Smooth muscle cell (in vitro differentiated cells): ENCODE data around the gene IL3RA. TPM values are rescaled to one million over a fixed set of nuclear protein-coding genes. Genes with fewer than 3 reads are reported as not detected.

Source experiments
- DNase-seq: peaks from one replicate; lab custom pipeline; 2025; ENCODE audit not compliant: unreplicated experiment; lab: John Stamatoyannopoulos, UW
- H2AFZ ChIP-seq: fragments of 200-600 bp; sonication (generic); 2 replicates; pipeline ENCODE4 v1.6.0; 2016; ENCODE audit warnings: antibody characterized with exemption, low read depth, mild to moderate bottlenecking
- H3F3A ChIP-seq: fragments of 200-600 bp; sonication (generic); 2 replicates; pipeline ENCODE4 v1.6.0; 2017; ENCODE audit warnings: antibody characterized with exemption, low read depth
- H3K27ac ChIP-seq: fragments of 200-600 bp; sonication (generic); 2 replicates; pipeline ENCODE4 v1.5.1; 2016; ENCODE audit warnings: low read depth, mild to moderate bottlenecking
- H3K27me3 ChIP-seq: fragments of 200-600 bp; sonication (generic); 2 replicates; pipeline ENCODE4 v1.6.1; 2016; ENCODE audit warnings: low read depth, mild to moderate bottlenecking
- H3K36me3 ChIP-seq: fragments of 200-600 bp; sonication (generic); 2 replicates; pipeline ENCODE4 v1.5.1; 2016; ENCODE audit warnings: low read depth
- H3K4me1 ChIP-seq: fragments of 200-600 bp; sonication (generic); 2 replicates; pipeline ENCODE4 v1.5.1; 2016; ENCODE audit warnings: low read depth
- H3K4me2 ChIP-seq: fragments of 200-600 bp; sonication (generic); 2 replicates; pipeline ENCODE4 v1.6.0; 2016; ENCODE audit warnings: mild to moderate bottlenecking
- H3K4me3 ChIP-seq: fragments of 200-600 bp; sonication (generic); 2 replicates; pipeline ENCODE4 v1.5.1; 2016; ENCODE audit warnings: mild to moderate bottlenecking
- H3K79me2 ChIP-seq: fragments of 200-600 bp; sonication (generic); 2 replicates; pipeline ENCODE4 v1.6.0; 2016; ENCODE audit warnings: low read depth, mild to moderate bottlenecking
- H3K9ac ChIP-seq: fragments of 200-600 bp; sonication (generic); 2 replicates; pipeline ENCODE4 v1.6.0; 2016; ENCODE audit warnings: low read depth
- H3K9me3 ChIP-seq: fragments of 200-600 bp; sonication (generic); replicated peaks from 2 replicates; pipeline ENCODE4 v1.5.1; 2016; ENCODE audit warnings: low read depth
- H4K20me1 ChIP-seq: fragments of 200-600 bp; sonication (generic); 2 replicates; pipeline ENCODE4 v1.6.0; 2016; ENCODE audit warnings: low read depth
- CTCF ChIP-seq: fragments of 200-600 bp; sonication (generic); IDR thresholded peaks from 2 replicates; pipeline ENCODE4 v1.5.1; 2017; ENCODE audit warnings: borderline replicate concordance, mild to moderate bottlenecking, antibody characterized with exemption; ENCODE audit not compliant: insufficient read depth, poor library complexity, severe bottlenecking
- WGBS: methylation state at CpG from one replicate; pipeline ENCODE4 v1.1.7; 2016; ENCODE audit warnings: low lambda C conversion rate; 5-methylcytosine and 5-hydroxymethylcytosine counted together
- microRNA counts: library from miRNA; unstranded; fragments of <30 nt; microRNA quantifications from one replicate; lab custom pipeline; 2016
- microRNA-seq: library from miRNA; unstranded; fragments of <30 nt; microRNA quantifications from one replicate; pipeline ENCODE4, GENCODE V29; 2016; ENCODE audit warnings: borderline number of aligned reads
- polyA plus RNA-seq: library from polyadenylated mRNA; unstranded; fragments of >200 nt; fragmentation: Nextera tagmentation; extraction: Ambion mirVana; gene quantifications from 2 replicates; pipeline ENCODE4 v1.2.1, GENCODE V29; 2016
- small RNA-seq: library from RNA; depleted of rRNA; stranded (forward); fragments of <200 nt; gene quantifications from one replicate; pipeline ENCODE3, GENCODE V24; 2014
- total RNA-seq: library from RNA; depleted of rRNA; stranded (reverse); fragments of >200 nt; gene quantifications from 2 replicates; pipeline ENCODE4 v1.2.3, GENCODE V29; 2014

The IL3RA gene
- total and polyA plus RNA-seq, 2 experiments from 2014 or later = 0.24 TPM; not detected in 1

GRCh38 chrX:1427756-1428155, 91.2 kb downstream of the IL3RA start:
- Histone ChIP-seq H3F3A (no peaks in the 10 kb centered on the region), H3K27me3 (no peaks in the 10 kb centered on the region), H2AFZ (no peak overlapping the region), H3K79me2 (no peaks in the 10 kb centered on the region), H3K4me2 (no peak overlapping the region), H3K9me3 (peaks cover 2% of the 10 kb centered on the region), H3K4me3 (no peak overlapping the region), H3K4me1 (no peaks in the 10 kb centered on the region), H3K36me3 (peaks cover 4% of the 10 kb centered on the region), H4K20me1 (no peaks in the 10 kb centered on the region), H3K9ac (no peak overlapping the region), H3K27ac (no peak overlapping the region)
- no peak for DNase-seq
- no peak for TF ChIP-seq CTCF
- WGBS = 98% methylated on average over 32 of the region's 32 CpGs

DNA sequence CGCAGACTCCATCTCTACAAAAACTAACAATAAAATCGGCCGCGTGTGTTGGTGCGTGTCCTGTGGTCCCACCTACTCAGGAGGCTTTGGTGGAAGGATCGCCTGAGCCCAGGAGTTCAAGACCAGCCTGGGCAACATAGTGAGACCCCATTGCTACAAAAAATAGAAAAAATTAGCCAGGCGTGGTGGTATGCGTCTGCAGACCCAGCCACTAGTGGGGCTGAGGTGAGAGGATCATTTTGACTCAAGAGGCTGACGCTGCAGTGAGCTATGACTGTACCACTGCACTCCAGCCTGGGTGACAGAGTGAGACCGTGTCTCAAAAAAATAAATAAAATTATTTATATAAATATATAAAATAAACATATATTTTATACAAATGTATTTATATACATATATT, 93.9 kb downstream of the IL3RA start:
- H3K4me2 ChIP-seq = no peak overlapping the region
- no peaks in the 10 kb centered on the region for H3F3A ChIP-seq
- no peaks in the 10 kb centered on the region for H3K79me2 ChIP-seq
- H3K9ac ChIP-seq = no peak overlapping the region
- TF ChIP-seq CTCF = no peak
- no peaks in the 10 kb centered on the region for H3K27me3 ChIP-seq
- 99% methylated on average over 10 of the region's 10 CpGs for WGBS
- H3K27ac ChIP-seq = no peak overlapping the region
- H2AFZ ChIP-seq = no peak overlapping the region
- no peak for DNase-seq
- H3K4me1 ChIP-seq = no peaks in the 10 kb centered on the region
- no peaks in the 10 kb centered on the region for H3K36me3 ChIP-seq
- H3K4me3 ChIP-seq = no peak overlapping the region
- H3K9me3 ChIP-seq = no peaks in the 10 kb centered on the region
- no peaks in the 10 kb centered on the region for H4K20me1 ChIP-seq

MicroRNAs within 50 kb of the gene (microRNA counts, 767-probe panel; counts per million panel counts)
- microRNA hsa-miR-3690 (lab: Ali Mortazavi, UCI) = 183 counts per million

Small RNA genes lying within 50 kb of the gene (microRNA-seq; reads per million reads assigned to microRNA genes)
- not detected for gene MIR3690

Small RNA genes lying within 50 kb of the gene (small RNA-seq; reads per million reads assigned to genes)
- not detected for gene MIR3690
- not detected for gene RNA5SP498

Other genes starting within 250 kb of the IL3RA start
- not detected in 2 replicates for gene CRLF2, start 124.1 kb upstream of the IL3RA start, total RNA-seq
- not detected in 2 replicates for gene CRLF2, start 124.1 kb upstream of the IL3RA start, polyA plus RNA-seq
- 0.40 and 2.2 TPM in 2 replicates for gene CSF2RA, start 68.0 kb upstream of the IL3RA start, total RNA-seq
- gene CSF2RA, start 68.0 kb upstream of the IL3RA start, polyA plus RNA-seq = 0.47 and 0.95 TPM in 2 replicates
- 160 and 164 TPM in 2 replicates for gene SLC25A6, start 55.3 kb downstream of the IL3RA start, total RNA-seq
- 261 and 288 TPM in 2 replicates for gene SLC25A6, start 55.3 kb downstream of the IL3RA start, polyA plus RNA-seq
- gene ASMTL, start 116.1 kb downstream of the IL3RA start, total RNA-seq = 18.9 and 20.0 TPM in 2 replicates
- gene ASMTL, start 116.1 kb downstream of the IL3RA start, polyA plus RNA-seq = 40.9 and 50.5 TPM in 2 replicates
- gene P2RY8, start 200.4 kb downstream of the IL3RA start, total RNA-seq = not detected in 2 replicates
- 0.04 TPM in 1 of 2 replicates, not detected in the other for gene P2RY8, start 200.4 kb downstream of the IL3RA start, polyA plus RNA-seq